Kidney epithelial cell (primary cell): ENCODE results near the gene ABLIM2. TPM values are rescaled to one million over a fixed set of nuclear protein-coding genes. Genes with fewer than 3 reads are reported as not detected.

Source experiments
- DNase-seq: peaks from one replicate; pipeline ENCODE4 v3.0.0-alpha.2; 2010; ENCODE audit warnings: low read depth
- H3K27me3 ChIP-seq: 2 replicates; pipeline ENCODE4 v1.6.0; 2011; ENCODE audit warnings: low read length; ENCODE audit not compliant: control insufficient read depth, insufficient read depth
- H3K36me3 ChIP-seq: 2 replicates; pipeline ENCODE4 v1.5.1; 2011; ENCODE audit warnings: low read length; ENCODE audit not compliant: control insufficient read depth, insufficient read depth
- H3K4me3 ChIP-seq: 2 replicates; pipeline ENCODE4 v1.5.1; 2011; ENCODE audit warnings: low read depth, mild to moderate bottlenecking, control low read depth, low read length
- CTCF ChIP-seq: IDR thresholded peaks from 2 replicates; pipeline ENCODE4 v1.5.1; 2011; ENCODE audit warnings: mild to moderate bottlenecking, moderate library complexity, low read length, control low read depth, inconsistent platforms; ENCODE audit not compliant: insufficient read depth, poor library complexity, severe bottlenecking
- total RNA-seq: library from RNA; depleted of rRNA; stranded (reverse); fragments of >200 nt; gene quantifications from 2 replicates; pipeline ENCODE4 v1.2.3, GENCODE V29; 2015

The ABLIM2 gene
- total RNA-seq, 1 donor from 2014 or later = 1.3 TPM

- no peak for TF ChIP-seq CTCF
- Histone ChIP-seq H3K4me3 (peak overlapping the region; percentile 40), H3K27me3 (peaks cover 5% of the 10 kb centered on the region), H3K36me3 (no peaks in the 10 kb centered on the region)
- DNase-seq = no peak
Measured at GRCh38 chr4:8199594-8200301, 41.1 kb upstream of the ABLIM2 start.

GRCh38 chr4:8198906-8199593, 40.4 kb upstream of the ABLIM2 start, which contains the start of gene SH3TC1:
Gene SH3TC1, plus strand, starts transcription at chr4:8199290. Its CDS starts 5,905 bp downstream, at chr4:8205195.
- no peak for TF ChIP-seq CTCF
- DNase-seq = peak; percentile 82
- Histone ChIP-seq H3K27me3 (peaks cover 5% of the 10 kb centered on the region), H3K36me3 (no peaks in the 10 kb centered on the region), H3K4me3 (peak within 1 kb of the TSS; percentile 40)

DNA sequence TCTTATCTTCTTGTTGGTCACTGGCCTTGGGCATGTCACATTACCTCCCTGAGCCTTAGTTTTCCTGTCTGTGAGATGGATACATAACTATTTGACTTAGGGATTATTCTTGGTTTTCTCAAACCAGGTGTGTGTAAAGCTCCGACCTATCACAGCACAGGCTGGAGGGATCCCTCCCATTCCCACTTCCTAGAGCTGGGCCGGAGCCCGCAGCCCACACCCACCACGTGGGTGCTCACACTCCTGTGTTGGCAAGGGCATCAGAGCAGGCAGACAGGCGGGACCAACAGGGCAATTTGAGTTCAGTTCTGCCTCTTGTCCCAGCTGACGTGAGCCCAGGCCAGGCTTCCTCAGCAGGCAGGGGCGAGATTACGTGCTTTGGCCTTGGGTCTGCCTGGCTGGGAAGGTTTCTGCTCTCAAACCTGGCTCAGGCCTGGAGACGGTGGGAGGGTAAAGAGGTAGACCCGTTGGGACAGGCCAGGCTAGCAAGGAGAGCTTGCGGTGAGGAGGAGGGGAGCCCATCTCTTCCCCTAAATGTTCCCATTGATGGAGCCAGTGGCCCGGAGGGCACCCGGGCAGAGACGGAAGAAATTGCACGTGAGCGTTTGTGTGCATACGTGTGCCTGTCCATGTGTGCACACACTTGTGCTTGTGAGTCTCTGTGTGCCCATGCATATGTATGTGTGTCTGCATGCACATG, 39.7 kb upstream of the ABLIM2 start:
- DNase-seq = no peak
- TF ChIP-seq CTCF = no peak
- peaks cover 9% of the 10 kb centered on the region for H3K27me3 ChIP-seq
- H3K4me3 ChIP-seq = no peak overlapping the region
- no peaks in the 10 kb centered on the region for H3K36me3 ChIP-seq

DNA sequence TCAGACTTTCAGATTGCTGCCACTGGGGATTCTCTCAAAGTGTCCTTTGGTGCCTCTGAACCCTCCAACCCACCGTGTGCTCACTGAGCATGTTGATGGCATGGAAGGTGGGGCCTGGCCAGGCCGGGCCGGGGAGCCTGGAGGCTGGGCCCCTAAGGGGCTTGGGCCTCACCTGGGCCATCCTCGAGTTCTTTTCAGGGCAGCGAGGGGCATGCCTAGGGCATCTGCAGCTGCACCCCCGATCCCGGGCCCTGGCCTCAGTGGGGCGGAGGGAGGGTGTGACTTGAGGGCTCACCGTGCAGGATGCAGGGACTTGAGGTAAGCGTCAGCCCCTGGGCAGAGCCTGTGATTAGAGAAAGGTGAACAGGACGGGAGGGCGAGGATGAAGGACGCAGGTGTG, 38.9 kb upstream of the ABLIM2 start:
- Histone ChIP-seq H3K27me3 (peaks cover 9% of the 10 kb centered on the region), H3K4me3 (no peak overlapping the region), H3K36me3 (no peaks in the 10 kb centered on the region)
- no peak for TF ChIP-seq CTCF
- no peak for DNase-seq

DNA sequence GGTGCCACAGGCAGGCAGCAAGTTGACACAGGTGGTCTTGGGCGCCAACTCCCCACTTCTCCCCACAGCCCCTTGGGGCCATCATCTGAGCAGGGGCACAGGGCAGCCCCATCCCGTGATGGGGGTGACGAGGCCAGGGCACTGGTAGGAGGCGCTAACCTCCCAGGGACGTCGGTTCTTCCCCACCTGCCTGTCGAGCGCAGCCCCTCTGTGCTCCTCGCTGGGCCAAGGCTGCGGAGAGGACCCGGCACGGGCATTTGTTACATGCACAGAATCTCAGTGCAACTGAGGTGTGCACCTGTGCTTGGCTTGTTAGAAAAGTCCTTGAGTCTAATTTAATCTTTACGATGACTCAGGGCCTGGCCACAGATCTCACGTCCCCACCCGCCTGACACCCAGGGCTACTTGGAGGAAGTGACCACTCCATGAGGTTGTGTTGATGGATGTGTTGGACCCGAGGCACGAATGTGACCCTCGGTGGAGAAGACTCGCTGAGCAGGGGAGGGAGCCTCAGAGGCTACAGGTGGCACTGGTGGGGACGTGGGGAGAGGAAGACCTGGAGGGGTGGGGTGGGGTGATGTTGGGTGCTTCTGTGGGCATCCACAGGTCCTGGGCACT, 37.3 kb upstream of the ABLIM2 start:
- Histone ChIP-seq H3K4me3 (no peak overlapping the region), H3K27me3 (peaks cover 9% of the 10 kb centered on the region), H3K36me3 (no peaks in the 10 kb centered on the region)
- TF ChIP-seq CTCF = no peak
- DNase-seq = no peak
